GM03348 (cell line): ENCODE data around the gene CHST11.

ENCODE experiments used
- DNase-seq: peaks from one replicate; pipeline ENCODE4 v3.0.0; 2012; ENCODE audit warnings: low spot score

Gene CHST11

GRCh38 chr12:104505095-104505818 is 48.5 kb downstream of the CHST11 start:
- no peak for DNase-seq

DNA sequence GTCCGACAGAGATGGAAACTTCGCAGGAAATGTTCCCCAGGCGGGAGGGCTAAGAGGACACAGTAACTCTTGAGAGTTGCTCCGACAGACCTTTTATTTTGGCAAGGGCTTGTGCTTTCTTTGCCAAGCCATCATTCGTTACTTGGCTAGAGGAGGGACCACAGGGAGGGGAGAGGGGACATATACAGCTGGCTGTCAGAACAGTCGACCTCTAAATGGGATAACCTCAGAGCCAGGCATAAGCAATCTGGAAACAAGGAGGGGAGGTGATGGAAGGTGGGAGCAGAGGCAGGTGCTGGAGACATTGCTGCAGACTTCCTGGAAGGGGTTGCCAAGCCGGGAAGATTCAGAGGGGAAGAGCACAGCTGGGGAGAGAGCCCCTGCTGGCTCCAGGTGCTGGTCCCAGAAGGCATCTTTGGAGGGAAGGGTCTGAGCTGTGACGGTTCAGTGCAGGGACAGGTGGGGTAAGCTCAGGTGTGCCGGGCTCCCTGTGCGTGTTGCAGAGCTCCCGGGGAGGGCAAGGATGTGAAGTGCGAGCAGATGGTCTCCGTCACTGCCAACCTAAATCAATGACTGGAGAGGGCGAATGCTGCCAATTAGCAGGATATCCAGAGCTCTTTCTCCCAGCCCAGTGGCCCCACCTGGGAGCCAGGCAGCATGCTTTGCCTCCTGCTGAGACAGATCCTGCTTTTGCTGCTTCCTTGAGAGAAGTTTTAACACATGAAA is 50.1 kb downstream of the CHST11 start:
- no peak for DNase-seq

GRCh38 chr12:104507672-104508071 is 50.9 kb downstream of the CHST11 start:
- no peak for DNase-seq

- no peak for DNase-seq
Observed at GRCh38 chr12:104508752-104509446, 52.2 kb downstream of the CHST11 start.

GRCh38 chr12:104510145-104510872 is 53.6 kb downstream of the CHST11 start:
- DNase-seq, result no peak

GRCh38 chr12:104510873-104511440 is 54.2 kb downstream of the CHST11 start:
- DNase-seq, result no peak

DNA sequence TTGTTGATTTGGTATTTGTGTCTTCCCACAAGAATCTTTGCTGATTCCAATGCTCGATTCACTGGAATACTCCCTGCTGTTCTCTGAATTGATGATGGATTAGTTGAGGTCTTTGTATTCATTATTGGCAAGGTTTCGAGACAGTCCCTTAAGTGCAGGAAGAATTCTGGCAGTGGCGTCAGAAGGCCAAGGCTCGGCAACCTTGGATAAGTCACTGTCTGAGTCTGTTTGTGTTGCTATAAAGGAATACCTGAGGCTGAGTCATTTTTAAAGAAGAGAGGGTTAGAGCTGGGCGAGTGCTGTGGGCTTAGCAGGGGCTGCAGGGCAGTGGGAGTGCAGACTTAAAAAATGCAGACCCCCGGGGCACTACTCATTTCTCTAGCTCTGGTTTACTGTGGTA is 56.9 kb downstream of the CHST11 start:
- DNase-seq, result no peak

GRCh38 chr12:104514092-104514810 is 57.5 kb downstream of the CHST11 start:
- no peak for DNase-seq

- no peak for DNase-seq
Observed at GRCh38 chr12:104515899-104516298, 59.2 kb downstream of the CHST11 start.

GRCh38 chr12:104516821-104517220 is 60.1 kb downstream of the CHST11 start:
- no peak for DNase-seq

- no peak for DNase-seq
Observed at GRCh38 chr12:104517880-104518279, 61.1 kb downstream of the CHST11 start.

DNA sequence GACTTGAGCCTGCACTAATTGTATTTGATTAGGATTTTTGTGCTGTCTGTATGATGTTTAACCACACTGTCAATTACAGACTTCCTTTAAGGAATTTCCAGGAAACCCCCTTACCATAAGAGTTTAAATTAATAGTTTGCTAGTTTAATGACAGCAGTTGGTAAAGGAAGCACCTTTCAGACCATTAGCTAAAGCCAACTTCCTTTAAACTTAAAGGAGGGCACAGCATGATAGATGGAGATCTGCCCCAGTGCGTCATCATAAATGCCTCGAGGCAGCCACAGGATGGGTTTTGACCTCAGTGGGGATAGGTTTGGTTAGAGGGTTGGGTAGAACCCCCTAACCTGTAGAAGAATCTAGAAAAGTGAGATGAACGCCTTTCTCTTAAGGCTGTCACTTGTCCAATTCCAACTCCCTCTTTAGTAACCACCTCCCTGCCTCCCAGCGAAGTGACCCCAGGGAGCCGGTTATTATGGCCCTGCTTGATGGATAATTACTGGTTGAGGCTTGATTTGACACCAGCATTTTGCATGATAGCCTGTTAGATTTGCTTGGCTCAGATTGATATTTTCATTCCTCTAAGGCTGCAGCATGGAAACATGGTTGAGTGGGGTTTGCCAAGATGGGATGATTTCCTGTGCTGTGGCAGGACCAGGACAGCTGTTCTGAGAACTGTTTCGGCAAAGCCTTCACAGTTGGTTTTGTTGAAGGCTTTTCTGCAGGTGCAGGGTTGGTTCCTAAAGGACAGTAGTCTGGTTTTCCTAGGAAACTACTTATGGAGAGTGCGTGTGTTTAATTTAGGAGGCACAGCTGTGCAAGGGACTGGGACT is 62.7 kb downstream of the CHST11 start:
- no peak for DNase-seq

GRCh38 chr12:104520242-104520900 is 63.6 kb downstream of the CHST11 start:
- DNase-seq, result no peak

DNA sequence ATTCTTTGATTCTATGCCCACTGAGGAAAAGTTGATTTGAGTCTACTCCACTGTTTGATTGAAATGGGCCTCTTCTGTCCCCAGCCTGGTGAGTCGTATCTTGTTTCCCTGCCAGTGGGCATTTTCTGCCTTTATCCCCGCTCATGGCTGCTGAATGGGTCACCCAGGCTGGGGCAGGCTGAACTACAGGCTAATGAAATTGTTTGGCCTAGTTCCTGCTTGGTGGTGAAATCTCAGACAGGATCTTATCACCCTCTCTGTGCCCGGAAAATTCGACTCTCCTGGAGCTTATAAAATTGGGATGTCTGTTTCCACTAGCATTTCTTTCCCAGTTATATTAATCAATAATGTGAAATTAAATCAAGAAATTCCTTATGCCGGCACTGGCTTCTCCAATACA is 65.0 kb downstream of the CHST11 start:
- DNase-seq, result peak; percentile 56

DNA sequence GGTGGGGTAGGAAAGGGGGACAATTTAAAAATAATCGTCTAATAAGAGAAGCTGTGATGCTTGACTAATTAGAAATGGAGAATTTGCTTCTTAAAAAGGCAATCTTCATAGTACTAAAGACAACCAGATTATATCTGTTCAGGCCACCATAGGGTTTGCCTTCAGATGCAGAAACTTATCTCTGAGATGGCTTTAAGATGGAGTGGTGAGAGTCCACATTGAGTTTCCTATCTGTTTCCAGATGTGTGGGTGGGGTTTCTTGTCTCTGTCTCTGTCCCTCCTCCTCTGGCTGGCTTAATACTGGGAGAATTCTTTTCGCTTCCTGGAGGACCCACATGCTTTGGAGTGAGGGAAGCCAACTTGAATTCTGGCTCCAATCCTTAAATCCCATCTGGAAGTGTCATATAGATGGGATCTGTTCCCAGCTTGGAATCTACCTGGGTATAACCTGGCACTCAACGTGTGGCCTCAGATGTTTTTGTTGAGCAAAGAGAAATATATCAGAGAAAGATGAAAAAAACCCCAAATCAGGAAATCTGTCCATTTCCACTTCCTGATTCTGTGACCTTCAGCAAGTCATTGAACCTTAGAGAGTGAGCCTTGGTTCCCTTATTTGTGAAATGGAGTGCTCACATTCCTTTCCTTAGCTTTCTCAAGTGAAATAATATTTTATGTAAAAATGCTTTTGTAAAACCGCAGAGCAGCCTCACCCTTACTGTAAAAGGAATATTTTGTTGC is 66.4 kb downstream of the CHST11 start:
- DNase-seq, result peak; percentile 32

- DNase-seq, result peak; percentile 28
Observed at GRCh38 chr12:104524034-104524832, 67.5 kb downstream of the CHST11 start.

- no peak for DNase-seq
Observed at GRCh38 chr12:104526320-104526719, 69.6 kb downstream of the CHST11 start.

DNA sequence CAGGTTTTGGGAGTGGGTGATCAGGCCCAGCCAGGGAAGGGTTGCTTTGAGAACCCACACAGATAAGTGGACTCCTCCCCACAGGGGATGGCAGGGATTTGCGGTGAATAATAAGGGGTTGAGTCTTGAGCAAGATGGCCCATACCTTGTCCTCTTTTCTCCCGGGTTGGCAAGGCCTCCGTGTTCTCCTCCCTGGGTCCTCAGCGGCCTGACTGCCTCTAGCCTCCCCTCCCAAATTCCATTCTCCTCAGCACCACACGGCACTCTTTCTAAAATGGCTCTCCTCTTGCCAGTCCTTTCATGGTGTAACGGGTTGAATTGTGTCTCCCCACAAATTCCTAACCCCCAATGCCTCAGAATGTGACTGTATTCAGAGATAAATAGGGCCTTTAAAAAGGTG is 70.0 kb downstream of the CHST11 start:
- DNase-seq, result no peak
